Measurements from ENCODE around the gene TMPRSS11D. TPM values are rescaled to one million over a fixed set of nuclear protein-coding genes. Genes with fewer than 3 reads are reported as not detected.

The TMPRSS11D gene
- total RNA-seq, 1 donor from 2014 or later: not detected

GRCh38 chr4:67897686-67898085 lies 13.9 kb upstream of the TMPRSS11D start:
- intact Hi-C loops (cut with DNase I): no loop called here

GRCh38 chr4:67896421-67897065 lies 12.7 kb upstream of the TMPRSS11D start:
- TF ChIP-seq CTCF (IDR thresholded peaks at IDR 0.05): no peak
- no peaks in the 10 kb centered on the region for H3K4me1 ChIP-seq
- H3K27me3 ChIP-seq (ENCODE audit: low read depth): no peaks in the 10 kb centered on the region
- H3K9me3 ChIP-seq: no peaks in the 10 kb centered on the region
- no peak overlapping the region for H3K4me3 ChIP-seq
- no peak for DNase-seq
- intact Hi-C loops (cut with DNase I): no loop called here
- no peak overlapping the region for H3K27ac ChIP-seq
- H3K36me3 ChIP-seq: no peaks in the 10 kb centered on the region
- no peak for ATAC-seq

More at GRCh38 chr4:67897686-67898085, 13.9 kb upstream of the TMPRSS11D start:
- no peak for TF ChIP-seq CTCF (IDR thresholded peaks at IDR 0.05)
- Histone ChIP-seq H3K36me3 (no peaks in the 10 kb centered on the region), H3K9me3 (no peaks in the 10 kb centered on the region), H3K4me3 (no peak overlapping the region), H3K4me1 (no peaks in the 10 kb centered on the region), H3K27ac (no peak overlapping the region), H3K27me3 (ENCODE audit: low read depth) (no peaks in the 10 kb centered on the region)
- ATAC-seq: no peak
- DNase-seq: no peak

GRCh38 chr4:67894659-67895058 lies 10.9 kb upstream of the TMPRSS11D start:
- no peak for TF ChIP-seq CTCF (IDR thresholded peaks at IDR 0.05)
- Histone ChIP-seq H3K9me3 (no peaks in the 10 kb centered on the region), H3K27me3 (ENCODE audit: low read depth) (no peaks in the 10 kb centered on the region), H3K4me3 (no peak overlapping the region), H3K4me1 (no peaks in the 10 kb centered on the region), H3K36me3 (no peaks in the 10 kb centered on the region), H3K27ac (no peak overlapping the region)
- no peak for ATAC-seq
- DNase-seq: no peak
- intact Hi-C loops (cut with DNase I): no loop called here

- H3K4me1 ChIP-seq: no peaks in the 10 kb centered on the region
- no peaks in the 10 kb centered on the region for H3K27me3 ChIP-seq (ENCODE audit: low read depth)
- no peaks in the 10 kb centered on the region for H3K36me3 ChIP-seq
- no peak for TF ChIP-seq CTCF (IDR thresholded peaks at IDR 0.05)
- no peak for ATAC-seq
- intact Hi-C loops (cut with DNase I): no loop called here
- DNase-seq: no peak
- no peak overlapping the region for H3K27ac ChIP-seq
- no peaks in the 10 kb centered on the region for H3K9me3 ChIP-seq
- H3K4me3 ChIP-seq: no peak overlapping the region
Observed at GRCh38 chr4:67892905-67893304, 9.1 kb upstream of the TMPRSS11D start.

- no peak for ATAC-seq
- intact Hi-C loops (cut with DNase I): no loop called here
- DNase-seq: no peak
- Histone ChIP-seq H3K4me1 (no peaks in the 10 kb centered on the region), H3K4me3 (no peak overlapping the region), H3K9me3 (no peaks in the 10 kb centered on the region), H3K27ac (no peak overlapping the region), H3K36me3 (no peaks in the 10 kb centered on the region), H3K27me3 (ENCODE audit: low read depth) (no peaks in the 10 kb centered on the region)
- no peak for TF ChIP-seq CTCF (IDR thresholded peaks at IDR 0.05)
Observed at GRCh38 chr4:67892253-67892652, 8.5 kb upstream of the TMPRSS11D start.

All from lower lobe of right lung (tissue), 2 donors.